ENCODE measurements around the gene NFX1. TPM values are rescaled to one million over a fixed set of nuclear protein-coding genes. Genes with fewer than 3 reads are reported as not detected.

The NFX1 gene
- total RNA-seq, 1 donor from 2014 or later = 13.0 TPM

DNA sequence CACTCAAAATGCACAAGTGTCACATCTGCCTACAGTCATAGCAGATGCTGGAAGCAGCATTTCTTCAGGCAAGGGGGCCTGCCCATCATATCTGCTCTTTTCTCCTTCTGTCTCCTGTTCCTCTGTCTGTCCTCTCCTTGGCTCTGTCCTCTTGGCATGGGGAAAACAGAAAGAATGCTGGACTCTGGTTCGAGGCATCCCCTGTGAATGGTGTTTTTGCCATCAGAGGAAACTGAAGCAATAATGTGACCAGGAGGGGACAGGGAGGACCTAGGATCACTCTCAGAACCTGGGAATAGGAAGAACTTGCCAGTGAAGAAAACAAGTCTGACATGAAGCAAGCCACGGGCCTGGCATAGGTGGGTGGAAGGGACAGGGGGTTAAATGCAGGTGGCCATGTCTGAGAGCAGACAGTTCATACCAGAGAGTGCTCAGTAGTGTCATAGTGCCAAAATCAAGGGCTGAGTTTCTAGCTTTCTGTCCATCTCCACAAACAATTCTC lies 76.7 kb downstream of the NFX1 start:
- H3K27ac ChIP-seq = no peak overlapping the region
- Mint-ChIP-seq H3K4me3 (no peak overlapping the region), H3K9me3 (no peaks in the 10 kb centered on the region), H3K27me3 (ENCODE audit: insufficient read depth, low read depth) (peaks cover 2% of the 10 kb centered on the region), H3K27ac (peak overlapping the region; percentile 50), H3K36me3 (peaks cover 4% of the 10 kb centered on the region), H3K4me1 (no peaks in the 10 kb centered on the region)
- no peak overlapping the region for H3K4me2 ChIP-seq
- no peaks in the 10 kb centered on the region for H3K9me3 ChIP-seq (ENCODE audit: low read depth)
- H3K79me2 ChIP-seq (ENCODE audit: low read depth) = no peaks in the 10 kb centered on the region
- H3K4me1 ChIP-seq = no peaks in the 10 kb centered on the region
- H3F3A ChIP-seq (ENCODE audit: low read depth) = no peaks in the 10 kb centered on the region
- no peak for TF ChIP-seq EZH2 (IDR thresholded peaks at IDR 0.05)
- TF ChIP-seq EZH2phosphoT487 (IDR thresholded peaks at IDR 0.05) = no peak
- TF ChIP-seq, protein P1, sequence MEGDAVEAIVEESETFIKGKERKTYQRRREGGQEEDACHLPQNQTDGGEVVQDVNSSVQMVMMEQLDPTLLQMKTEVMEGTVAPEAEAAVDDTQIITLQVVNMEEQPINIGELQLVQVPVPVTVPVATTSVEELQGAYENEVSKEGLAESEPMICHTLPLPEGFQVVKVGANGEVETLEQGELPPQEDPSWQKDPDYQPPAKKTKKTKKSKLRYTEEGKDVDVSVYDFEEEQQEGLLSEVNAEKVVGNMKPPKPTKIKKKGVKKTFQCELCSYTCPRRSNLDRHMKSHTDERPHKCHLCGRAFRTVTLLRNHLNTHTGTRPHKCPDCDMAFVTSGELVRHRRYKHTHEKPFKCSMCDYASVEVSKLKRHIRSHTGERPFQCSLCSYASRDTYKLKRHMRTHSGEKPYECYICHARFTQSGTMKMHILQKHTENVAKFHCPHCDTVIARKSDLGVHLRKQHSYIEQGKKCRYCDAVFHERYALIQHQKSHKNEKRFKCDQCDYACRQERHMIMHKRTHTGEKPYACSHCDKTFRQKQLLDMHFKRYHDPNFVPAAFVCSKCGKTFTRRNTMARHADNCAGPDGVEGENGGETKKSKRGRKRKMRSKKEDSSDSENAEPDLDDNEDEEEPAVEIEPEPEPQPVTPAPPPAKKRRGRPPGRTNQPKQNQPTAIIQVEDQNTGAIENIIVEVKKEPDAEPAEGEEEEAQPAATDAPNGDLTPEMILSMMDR (IDR thresholded peaks at IDR 0.05) = no peak
- H3K27me3 ChIP-seq = no peaks in the 10 kb centered on the region
- H3K9ac ChIP-seq = no peak overlapping the region
- H3K36me3 ChIP-seq = no peaks in the 10 kb centered on the region
- no peaks in the 10 kb centered on the region for H4K20me1 ChIP-seq (ENCODE audit: low read depth)
- no peak overlapping the region for H3K4me3 ChIP-seq
- no peak overlapping the region for H2AFZ ChIP-seq (replicated peaks)
- no peak for DNase-seq (ENCODE audit: low spot score)

DNA sequence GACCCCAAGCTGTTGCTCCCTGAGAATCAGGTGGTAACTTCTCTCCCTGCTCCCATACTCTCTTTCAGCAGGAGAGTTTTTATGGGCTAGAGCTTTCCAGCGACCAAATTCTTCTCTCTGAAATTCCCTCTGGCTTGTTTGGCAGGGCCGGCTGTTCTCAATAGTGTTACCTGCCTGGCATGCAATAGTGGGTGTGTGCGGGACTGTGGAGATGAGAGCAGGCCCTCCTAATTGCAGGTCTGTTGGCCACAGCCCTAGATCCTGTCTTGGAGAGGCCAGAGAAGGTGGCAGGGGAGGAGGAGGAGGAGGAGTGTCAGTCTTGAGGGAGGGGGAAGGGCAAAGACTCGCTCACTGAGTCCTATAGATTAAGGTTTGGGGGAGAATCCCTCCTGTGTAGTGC lies 82.6 kb downstream of the NFX1 start:
- H4K20me1 ChIP-seq (ENCODE audit: low read depth) = no peaks in the 10 kb centered on the region
- Mint-ChIP-seq H3K9me3 (no peaks in the 10 kb centered on the region), H3K27ac (peak overlapping the region; percentile 51), H3K4me3 (no peak overlapping the region), H3K27me3 (ENCODE audit: insufficient read depth, low read depth) (no peaks in the 10 kb centered on the region), H3K4me1 (peaks cover 25% of the 10 kb centered on the region), H3K36me3 (peaks cover 4% of the 10 kb centered on the region)
- H3K27ac ChIP-seq = no peak overlapping the region
- peaks cover 6% of the 10 kb centered on the region for H3K4me1 ChIP-seq
- TF ChIP-seq EZH2 (IDR thresholded peaks at IDR 0.05) (no peak), EZH2phosphoT487 (IDR thresholded peaks at IDR 0.05) (no peak)
- TF ChIP-seq, protein P1 (IDR thresholded peaks at IDR 0.05) = no peak
- no peak overlapping the region for H2AFZ ChIP-seq (replicated peaks)
- DNase-seq (ENCODE audit: low spot score) = no peak
- no peaks in the 10 kb centered on the region for H3K79me2 ChIP-seq (ENCODE audit: low read depth)
- H3K9ac ChIP-seq = peak overlapping the region; percentile 22
- H3K4me2 ChIP-seq = no peak overlapping the region
- H3K27me3 ChIP-seq = no peaks in the 10 kb centered on the region
- peaks cover 14% of the 10 kb centered on the region for H3F3A ChIP-seq (ENCODE audit: low read depth)
- H3K4me3 ChIP-seq = no peak overlapping the region
- no peaks in the 10 kb centered on the region for H3K9me3 ChIP-seq (ENCODE audit: low read depth)
- H3K36me3 ChIP-seq = no peaks in the 10 kb centered on the region

DNA sequence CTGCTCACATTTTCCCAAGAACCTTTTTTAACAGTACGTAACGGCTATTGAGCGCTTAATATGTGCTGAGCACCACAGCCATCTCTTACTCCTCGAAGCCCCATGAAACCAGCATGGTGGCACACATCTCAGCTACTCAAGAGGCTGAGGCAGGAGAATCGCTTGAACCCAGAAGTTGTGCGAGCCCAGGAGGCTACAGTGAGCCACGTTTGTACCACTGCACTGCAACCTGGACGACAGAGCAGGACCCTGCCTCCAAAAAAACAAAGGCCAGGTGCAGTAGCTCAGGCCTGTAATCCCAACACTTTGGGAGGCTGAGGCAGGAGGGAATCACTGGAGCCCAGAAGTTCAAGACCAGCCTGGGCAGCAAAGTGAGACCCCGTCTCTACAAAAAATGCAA lies 83.9 kb downstream of the NFX1 start:
- no peak for TF ChIP-seq EZH2phosphoT487 (IDR thresholded peaks at IDR 0.05)
- TF ChIP-seq, protein P1 (IDR thresholded peaks at IDR 0.05) = no peak
- no peak for TF ChIP-seq EZH2 (IDR thresholded peaks at IDR 0.05)
- peaks cover 4% of the 10 kb centered on the region for H3K36me3 Mint-ChIP-seq
- no peak for DNase-seq (ENCODE audit: low spot score)
- Histone ChIP-seq H3F3A (ENCODE audit: low read depth) (peaks cover 14% of the 10 kb centered on the region), H4K20me1 (ENCODE audit: low read depth) (no peaks in the 10 kb centered on the region), H3K27me3 (no peaks in the 10 kb centered on the region), H3K79me2 (ENCODE audit: low read depth) (no peaks in the 10 kb centered on the region), H3K4me2 (no peak overlapping the region), H3K9me3 (ENCODE audit: low read depth) (no peaks in the 10 kb centered on the region), H3K4me1 (peaks cover 6% of the 10 kb centered on the region), H3K36me3 (no peaks in the 10 kb centered on the region), H2AFZ (replicated peaks) (no peak overlapping the region), H3K9ac (no peak overlapping the region), H3K27ac (no peak overlapping the region), H3K4me3 (no peak overlapping the region)
- H3K4me3 Mint-ChIP-seq = no peak overlapping the region
- no peaks in the 10 kb centered on the region for H3K27me3 Mint-ChIP-seq (ENCODE audit: insufficient read depth, low read depth)
- H3K9me3 Mint-ChIP-seq = no peaks in the 10 kb centered on the region
- peak overlapping the region; percentile 35 for H3K27ac Mint-ChIP-seq
- peaks cover 25% of the 10 kb centered on the region for H3K4me1 Mint-ChIP-seq
